ENCODE data around the gene LDLRAD3.

- TF ChIP-seq CTCF (IDR thresholded peaks at IDR 0.05), result no peak
- no peak for TF ChIP-seq EZH2phosphoT487 (IDR thresholded peaks at IDR 0.05)
Observed at GRCh38 chr11:35906681-35907080, 37.2 kb upstream of the LDLRAD3 start.
